Measurements from ENCODE around the gene ZNF597. TPM values are rescaled to one million over a fixed set of nuclear protein-coding genes. Genes with fewer than 3 reads are reported as not detected.

The ZNF597 gene
- total RNA-seq, 1 experiment from 2014 or later: 3.2 TPM

DNA sequence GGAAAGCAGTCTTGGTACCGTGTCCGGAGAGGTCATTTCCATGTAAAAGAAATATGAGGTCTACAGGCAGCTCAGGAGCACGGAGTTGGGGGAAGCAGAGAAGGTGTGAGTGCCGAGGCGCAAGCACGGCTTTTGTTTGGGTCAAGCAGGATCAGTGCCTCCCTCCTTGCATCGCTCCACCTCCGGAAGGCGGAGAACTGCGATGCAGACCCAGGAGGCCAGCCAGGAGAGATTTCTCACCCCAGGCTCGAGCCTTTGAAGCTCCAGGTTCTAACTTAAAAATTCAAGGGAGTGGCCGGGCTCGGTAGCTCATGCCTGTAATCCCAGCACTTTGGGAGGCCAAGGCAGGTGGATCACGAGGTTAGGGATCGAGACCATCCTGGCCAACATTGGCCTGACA lies 25.2 kb upstream of the ZNF597 start (continued):
- no peak for TF ChIP-seq CEBPB (IDR thresholded peaks at IDR 0.05; ENCODE audit: low read depth)
- no peak for TF ChIP-seq FOSL1 (IDR thresholded peaks at IDR 0.05; ENCODE audit: low read depth)
- TF ChIP-seq CBX3 (IDR thresholded peaks at IDR 0.05; ENCODE audit: low read depth): no peak
- TF ChIP-seq, protein P1, sequence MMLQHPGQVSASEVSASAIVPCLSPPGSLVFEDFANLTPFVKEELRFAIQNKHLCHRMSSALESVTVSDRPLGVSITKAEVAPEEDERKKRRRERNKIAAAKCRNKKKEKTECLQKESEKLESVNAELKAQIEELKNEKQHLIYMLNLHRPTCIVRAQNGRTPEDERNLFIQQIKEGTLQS (IDR thresholded peaks at IDR 0.05): no peak
- no peak for TF ChIP-seq EZH2 (IDR thresholded peaks at IDR 0.05)

DNA sequence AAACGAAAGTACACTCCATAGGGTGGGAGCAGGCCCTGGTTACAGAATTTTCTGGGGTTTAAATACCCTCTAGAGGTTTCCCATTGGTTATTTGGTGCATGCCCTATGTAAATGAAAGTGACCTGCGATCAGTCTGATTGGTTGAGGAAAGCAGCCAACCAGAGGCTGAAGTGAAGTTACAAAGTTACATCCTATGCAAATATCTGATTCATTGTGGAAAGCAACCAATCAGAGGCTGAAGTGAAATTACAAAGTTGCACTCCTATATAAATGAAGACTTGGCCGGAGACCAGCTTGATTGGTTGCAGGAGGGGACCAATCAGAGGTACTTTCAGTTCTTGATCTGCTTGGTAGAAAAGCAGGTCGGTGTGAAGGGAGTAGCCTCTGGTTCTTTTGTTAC lies 24.6 kb upstream of the ZNF597 start:
- intact Hi-C loops (cut with micrococcal nuclease): no loop called here
- ChIA-PET POLR2A (no interaction called here), CTCF (no interaction called here), RAD21 (ENCODE audit: low non-redundant PET in 1 of 2, low total read pairs in 2 of 2, uncharacterized antibody in 2 of 2, unreplicated experiment in 2 of 2) (no interaction called here)
- no peak overlapping the region for H3K4me3 ChIP-seq (replicated peaks in 1 of 2; ENCODE audit: low read depth in 1 of 2, low read length in 2 of 2)
- no TSS peak for BruUV-seq (replicated peaks)
- H3K27me3 ChIP-seq (ENCODE audit: insufficient read depth, low read length): no peaks in the 10 kb centered on the region
- H3K9me2 ChIP-seq (ENCODE audit: insufficient read depth): no peaks in the 10 kb centered on the region
- H3K27ac ChIP-seq (ENCODE audit: low read depth, low read length): no peak overlapping the region
- H3K36me3 ChIP-seq (ENCODE audit: control insufficient read depth in 1 of 2, insufficient read depth in 2 of 2, low read length in 2 of 2): peaks cover 5 to 15% of the 10 kb centered on the region in 2 experiments
- H3K4me1 ChIP-seq (ENCODE audit: control insufficient read depth in 1 of 2, insufficient read depth in 2 of 2, low read length in 2 of 2): peaks cover 4 to 5% of the 10 kb centered on the region in 2 experiments; a peak in 1 of 4 replicates
- TF ChIP-seq SRF (IDR thresholded peaks at IDR 0.05; ENCODE audit: low read depth): no peak
- no peak for TF ChIP-seq RAD21 (IDR thresholded peaks at IDR 0.05; ENCODE audit: low read depth)
- TF ChIP-seq JUND (IDR thresholded peaks at IDR 0.05): no peak
- no peak for TF ChIP-seq EZH2 (IDR thresholded peaks at IDR 0.05)
- TF ChIP-seq ZBTB33 (IDR thresholded peaks at IDR 0.05; ENCODE audit: extremely low read depth, insufficient replicate concordance, low read length): no peak
- no peak for TF ChIP-seq CEBPB (IDR thresholded peaks at IDR 0.05; ENCODE audit: low read depth)
- TF ChIP-seq SIN3A (IDR thresholded peaks at IDR 0.05; ENCODE audit: low read depth): no peak
- no peak for TF ChIP-seq EGR1 (IDR thresholded peaks at IDR 0.05; ENCODE audit: low read depth)
- TF ChIP-seq ZFX (IDR thresholded peaks at IDR 0.05): no peak
- TF ChIP-seq ZNF274 (IDR thresholded peaks at IDR 0.05; ENCODE audit: low read depth, low read length): no peak
- TF ChIP-seq EZH2phosphoT487 (IDR thresholded peaks at IDR 0.05; ENCODE audit: borderline replicate concordance): no peak
- no peak for TF ChIP-seq CTCF (IDR thresholded peaks at IDR 0.05 in 2 of 3, conservative IDR thresholded peaks at IDR 0.05 in 1 of 3; ENCODE audit: borderline replicate concordance in 1 of 3, insufficient read depth in 1 of 3, low read depth in 2 of 3, low read length in 2 of 3)
- no peak for TF ChIP-seq ELF1 (IDR thresholded peaks at IDR 0.05; ENCODE audit: borderline replicate concordance, low read depth)
- no peak for TF ChIP-seq CBX3 (IDR thresholded peaks at IDR 0.05; ENCODE audit: low read depth)
- TF ChIP-seq SP1 (IDR thresholded peaks at IDR 0.05; ENCODE audit: low read depth): no peak
- TF ChIP-seq, protein P1 (IDR thresholded peaks at IDR 0.05): no peak
- no peak overlapping the region for H3K9ac ChIP-seq (ENCODE audit: low read length)
- DNase-seq (ENCODE audit: low read depth, low spot score) (no peak), ATAC-seq (no peak)
- no peak overlapping the region for H3K4me2 ChIP-seq (ENCODE audit: low read length)
- H4K20me1 ChIP-seq (ENCODE audit: insufficient read depth): no peaks in the 10 kb centered on the region
- H3K9me3 ChIP-seq (ENCODE audit: control insufficient read depth in 1 of 2, insufficient read depth in 1 of 2, low read depth in 1 of 2, low read length in 2 of 2): no peaks in the 10 kb centered on the region
- H2AFZ ChIP-seq (ENCODE audit: low read depth, low read length, poor library complexity, severe bottlenecking): no peak overlapping the region
- peaks cover 98% of the 10 kb centered on the region for H3K79me2 ChIP-seq (ENCODE audit: insufficient read depth, low read length)
